Gastroesophageal sphincter (tissue), 3 donors: ENCODE measurements around the gene PPP6R2.

ENCODE experiments used
- CTCF ChIP-seq, 4 experiments: fragments of 200-600 bp in 2 of 4; fragments of 450-650 bp in 2 of 4; sonication (generic) in 1 of 4; IDR thresholded peaks; one replicate each; pipeline ENCODE4 v1.5.1; 2017 to 2019; ENCODE audit warnings: antibody characterized with exemption in 4 of 4, mild to moderate bottlenecking in 2 of 4, moderate library complexity in 2 of 4
- EP300 ChIP-seq: sonication (generic); formaldehyde crosslinking; IDR thresholded peaks from one replicate; pipeline ENCODE4 v1.6.1; 2017; ENCODE audit warnings: antibody characterized with exemption, mild to moderate bottlenecking
- POLR2AphosphoS5 ChIP-seq: sonication (generic); formaldehyde crosslinking; IDR thresholded peaks from one replicate; pipeline ENCODE4 v1.6.1; 2017; ENCODE audit warnings: antibody characterized with exemption

GRCh38 chr22:50420581-50420980 lies 77.5 kb downstream of the PPP6R2 start:
- TF ChIP-seq CTCF (IDR thresholded peaks at IDR 0.05) (no peak), POLR2AphosphoS5 (no peak), EP300 (no peak)
